A204.1 (cell line): ENCODE measurements around the gene PIKFYVE.
"Not testable (repeated sequence)": the region's sequence is repeated elsewhere in the genome, so short reads cannot be mapped to it uniquely, and the experiment has no call there.

Experiments
- FAIRE-seq: peaks from 2 replicates; lab custom pipeline; 2012; peaks lifted over from hg19 to GRCh38; lab: Jason Lieb, UNC

The PIKFYVE gene

DNA sequence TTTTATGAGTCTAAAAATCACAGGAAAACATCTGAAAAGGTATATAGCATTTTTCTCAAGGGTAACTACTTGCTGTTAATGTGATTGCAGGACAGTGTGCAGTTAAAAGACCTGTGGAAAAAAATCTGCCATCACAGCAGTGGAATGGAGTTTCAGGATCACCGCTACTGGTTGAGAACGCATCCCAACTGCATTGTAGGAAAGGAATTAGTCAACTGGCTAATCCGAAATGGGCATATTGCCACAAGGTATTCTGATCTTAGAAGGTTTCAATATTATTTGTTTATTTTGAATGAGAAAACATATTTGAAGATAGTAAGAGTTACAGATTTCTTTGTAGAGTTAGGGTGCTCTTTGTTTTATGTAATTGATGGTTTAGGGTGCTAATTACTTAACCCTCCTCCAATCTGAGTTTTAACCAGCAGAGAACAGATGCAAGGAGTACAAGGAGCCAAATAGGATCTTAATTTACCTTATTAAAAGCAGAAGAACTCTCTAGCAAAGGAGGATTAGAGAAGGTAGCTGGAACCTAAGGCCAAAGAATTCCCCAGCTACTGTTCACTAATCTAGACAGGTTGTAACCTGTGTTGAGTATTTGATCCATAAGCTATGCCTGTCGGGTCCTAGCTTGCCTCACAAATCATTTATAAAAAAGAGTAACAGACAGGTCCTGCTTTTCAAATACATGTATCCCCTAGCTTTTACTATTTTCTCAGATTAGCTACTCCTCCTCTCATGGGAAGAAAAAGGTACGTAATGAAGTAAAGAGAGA lies 35.0 kb downstream of the PIKFYVE start:
- no peak for FAIRE-seq

DNA sequence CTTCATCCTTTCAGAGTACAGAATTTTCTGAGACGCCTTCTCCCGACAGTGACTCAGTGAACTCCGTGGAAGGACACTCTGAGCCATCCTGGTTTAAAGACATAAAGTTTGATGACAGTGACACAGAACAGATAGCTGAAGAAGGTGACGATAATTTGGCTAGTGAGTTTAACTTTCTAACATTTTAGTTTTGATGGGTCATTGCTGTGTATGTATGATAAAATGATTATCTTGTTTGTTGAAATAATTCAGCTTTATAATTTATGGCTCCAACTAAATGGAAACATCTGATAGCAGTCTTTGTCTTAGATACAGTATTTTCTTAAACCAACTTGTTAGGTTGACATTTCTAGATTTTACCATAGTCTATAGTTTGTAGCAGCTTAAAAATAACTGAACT lies 38.1 kb downstream of the PIKFYVE start:
- no peak for FAIRE-seq

DNA sequence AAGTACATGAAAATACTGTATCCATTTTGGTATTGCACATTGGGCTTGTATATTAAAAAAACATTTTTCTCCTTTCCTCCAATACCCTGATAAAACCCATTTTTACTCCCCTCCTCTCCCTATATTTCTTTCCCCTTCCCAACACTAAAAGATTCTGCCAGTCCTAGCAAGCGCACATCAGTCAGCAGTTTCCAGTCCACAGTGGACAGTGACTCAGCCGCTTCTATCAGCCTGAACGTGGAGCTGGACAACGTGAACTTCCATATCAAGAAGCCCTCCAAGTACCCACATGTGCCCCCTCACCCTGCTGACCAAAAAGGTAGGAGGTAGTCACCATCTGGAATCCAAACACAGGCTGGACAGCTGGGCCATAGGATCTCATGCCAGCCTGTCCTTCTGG lies 38.6 kb downstream of the PIKFYVE start:
- FAIRE-seq: no peak

DNA sequence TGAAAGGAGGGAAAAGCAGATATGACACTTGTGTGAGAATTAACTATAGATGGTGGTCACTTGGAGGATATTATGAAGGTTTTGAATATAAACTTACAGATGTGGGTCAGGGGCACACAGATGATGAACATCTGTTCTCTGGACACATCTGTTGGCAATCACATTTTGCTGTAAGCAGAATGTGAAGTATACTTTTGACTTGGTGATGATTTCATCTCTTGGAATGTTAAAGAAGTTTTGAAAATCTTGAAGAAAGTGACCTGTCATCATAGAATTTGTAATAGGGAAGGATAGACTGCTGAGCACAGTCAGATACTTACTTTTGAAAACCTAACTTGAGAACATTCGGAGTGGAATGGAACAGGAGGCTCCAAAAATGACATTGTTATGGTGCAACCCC lies 40.2 kb downstream of the PIKFYVE start:
- no peak for FAIRE-seq

DNA sequence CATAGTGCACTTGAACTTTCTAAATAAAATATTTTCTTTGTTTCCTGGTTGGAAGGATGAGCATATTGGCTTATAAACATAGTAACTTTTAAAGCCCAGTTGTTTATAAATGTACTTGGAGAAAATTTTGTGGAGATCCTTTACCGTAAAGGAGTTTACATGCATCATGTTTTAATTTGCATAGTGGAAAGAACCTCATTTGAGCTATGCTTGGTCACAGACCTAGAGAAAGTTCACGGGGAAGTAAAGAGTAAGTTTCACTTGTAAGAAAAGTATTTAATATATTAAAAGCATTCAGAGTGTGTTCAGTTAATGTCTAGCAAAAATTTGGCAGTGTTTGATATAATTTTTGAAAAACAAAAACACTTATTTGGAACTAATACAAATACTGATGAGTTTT lies 45.3 kb downstream of the PIKFYVE start:
- peak; percentile 14 for FAIRE-seq

DNA sequence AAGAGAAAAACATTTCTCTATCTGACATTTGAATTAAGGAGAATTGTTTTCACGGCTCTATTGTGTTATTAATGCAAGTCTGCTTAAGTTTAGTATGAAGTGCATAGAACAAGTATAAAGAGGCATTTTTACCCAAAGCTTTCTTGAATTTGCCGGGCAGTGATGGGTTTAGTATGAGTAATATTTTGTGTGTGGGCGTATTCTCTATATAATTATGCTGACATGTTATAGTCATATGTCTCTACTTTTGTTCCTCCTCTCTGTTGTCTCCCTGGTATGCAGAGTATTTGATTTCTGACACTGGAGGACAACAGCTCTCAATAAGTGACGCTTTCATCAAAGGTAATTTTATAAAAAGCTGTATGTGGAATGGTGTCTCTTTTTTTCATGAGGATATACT lies 45.9 kb downstream of the PIKFYVE start:
- FAIRE-seq: no peak

DNA sequence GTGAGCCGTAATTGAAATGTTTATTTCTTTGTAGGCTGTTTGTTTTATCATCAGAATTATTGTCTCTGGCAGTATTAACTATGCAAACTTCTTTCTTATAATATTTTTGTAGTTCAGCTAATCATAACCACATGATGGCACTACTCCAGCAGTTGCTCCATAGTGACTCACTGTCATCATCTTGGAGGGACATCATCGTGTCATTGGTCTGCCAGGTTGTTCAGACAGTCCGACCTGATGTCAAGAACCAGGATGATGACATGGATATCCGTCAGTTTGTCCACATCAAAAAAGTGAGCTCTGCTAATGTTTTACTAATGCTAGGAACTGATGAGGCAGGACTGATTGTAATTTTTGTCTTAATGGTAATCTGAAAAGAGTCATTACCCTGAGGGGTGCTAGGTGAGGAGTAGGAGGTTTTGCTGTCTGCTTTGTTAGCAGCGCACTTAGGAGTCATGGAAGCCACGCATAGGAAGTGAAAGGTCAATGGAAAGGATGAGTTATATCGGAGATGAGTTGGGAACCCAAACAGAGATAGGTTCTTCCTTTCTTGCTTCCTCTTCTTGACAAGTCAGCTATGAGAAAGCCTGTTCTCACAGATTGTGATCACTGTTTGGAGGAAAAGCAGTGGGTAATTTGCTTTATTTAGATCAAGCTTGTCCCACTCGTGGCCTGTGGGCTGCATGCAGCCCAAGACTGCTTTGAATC lies 49.2 kb downstream of the PIKFYVE start:
- no peak for FAIRE-seq

DNA sequence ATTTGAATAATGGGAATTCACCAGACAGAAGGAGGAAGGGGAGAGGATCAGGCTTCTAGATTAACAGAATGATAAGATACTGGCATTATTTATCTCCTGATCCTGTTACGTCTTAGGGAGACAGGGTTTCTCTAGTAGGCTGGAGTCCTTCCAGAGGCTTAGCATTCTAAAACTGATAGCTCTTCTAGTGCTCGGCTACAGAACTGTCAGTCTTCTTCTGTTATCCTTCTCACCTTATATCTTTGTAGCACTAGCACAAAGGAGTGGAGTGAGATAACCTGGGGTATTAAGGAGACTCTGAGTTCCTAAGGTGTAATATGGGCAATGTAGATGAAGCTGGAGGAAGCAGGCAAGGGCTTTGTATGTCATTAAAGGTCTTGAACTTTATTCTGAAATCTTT lies 52.1 kb downstream of the PIKFYVE start:
- FAIRE-seq: no peak

DNA sequence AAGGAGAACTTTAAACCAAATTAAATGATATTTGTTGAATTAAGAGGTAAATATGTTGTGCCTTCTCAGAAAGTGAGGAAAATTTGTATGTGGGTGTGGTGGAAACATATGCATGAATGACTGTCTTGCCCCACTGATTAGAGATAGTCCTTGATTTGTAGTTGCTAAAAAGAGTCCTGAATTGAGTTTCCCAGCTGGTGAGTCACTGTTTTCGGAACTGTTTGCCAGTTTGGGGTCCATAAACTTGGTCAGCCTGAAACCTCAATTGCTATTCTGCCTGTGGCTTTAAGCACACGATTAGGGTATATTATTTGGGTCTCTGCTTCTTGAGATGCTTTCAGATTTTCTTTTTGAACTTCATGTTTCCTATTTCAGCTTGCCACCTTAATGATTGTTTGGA lies 53.3 kb downstream of the PIKFYVE start:
- no peak for FAIRE-seq

DNA sequence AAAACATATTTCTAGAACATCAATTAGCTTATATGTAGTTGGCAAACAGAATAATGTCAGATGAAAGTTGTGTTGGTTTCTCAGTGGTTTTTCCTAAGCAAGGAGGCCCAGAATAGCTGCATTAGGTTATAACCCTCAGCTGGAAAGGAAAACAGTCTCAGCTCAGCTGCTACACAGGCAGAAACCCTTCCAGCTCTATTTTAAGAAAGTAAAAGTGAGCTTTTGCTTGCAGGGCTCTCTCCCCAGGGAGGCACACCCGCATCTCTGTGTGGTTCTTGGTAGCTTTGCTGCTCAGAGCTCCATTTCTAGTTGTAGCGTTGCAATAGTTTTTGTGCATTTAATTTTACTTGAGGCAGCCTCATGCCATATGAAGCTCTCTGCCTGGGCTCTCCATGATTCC lies 54.6 kb downstream of the PIKFYVE start:
- no peak for FAIRE-seq

DNA sequence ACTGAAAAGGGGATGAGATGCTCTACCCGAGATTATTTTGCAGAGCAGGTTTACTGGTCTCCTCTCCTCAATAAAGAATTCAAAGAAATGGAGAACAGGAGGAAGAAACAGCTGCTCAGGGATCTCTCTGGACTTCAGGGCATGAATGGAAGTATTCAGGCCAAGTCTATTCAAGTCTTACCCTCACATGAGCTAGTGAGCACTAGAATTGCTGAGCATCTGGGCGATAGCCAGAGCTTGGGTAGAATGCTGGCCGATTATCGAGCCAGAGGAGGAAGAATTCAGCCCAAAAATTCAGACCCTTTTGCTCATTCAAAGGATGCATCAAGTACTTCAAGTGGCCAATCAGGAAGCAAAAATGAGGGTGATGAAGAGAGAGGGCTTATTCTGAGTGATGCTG lies 60.0 kb downstream of the PIKFYVE start:
- no peak for FAIRE-seq

DNA sequence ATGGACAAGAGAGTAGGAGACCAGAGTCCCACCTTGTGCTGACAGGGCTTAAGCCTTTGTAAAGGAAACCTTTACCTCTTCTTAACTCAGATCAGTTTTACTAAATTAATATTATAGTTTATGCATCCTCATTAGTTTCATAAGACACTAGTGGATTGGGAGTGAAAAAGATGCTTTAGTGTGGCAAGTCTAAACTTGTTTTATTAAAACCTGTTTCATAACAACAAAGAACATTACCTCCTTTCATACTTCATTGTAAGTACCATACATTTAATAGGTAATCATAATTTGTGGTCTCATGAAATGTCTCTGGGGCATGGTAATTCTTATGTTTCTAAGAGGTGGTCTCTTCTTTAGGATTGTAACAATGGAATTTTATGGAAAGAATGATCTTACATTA lies 63.4 kb downstream of the PIKFYVE start:
- FAIRE-seq: no peak

DNA sequence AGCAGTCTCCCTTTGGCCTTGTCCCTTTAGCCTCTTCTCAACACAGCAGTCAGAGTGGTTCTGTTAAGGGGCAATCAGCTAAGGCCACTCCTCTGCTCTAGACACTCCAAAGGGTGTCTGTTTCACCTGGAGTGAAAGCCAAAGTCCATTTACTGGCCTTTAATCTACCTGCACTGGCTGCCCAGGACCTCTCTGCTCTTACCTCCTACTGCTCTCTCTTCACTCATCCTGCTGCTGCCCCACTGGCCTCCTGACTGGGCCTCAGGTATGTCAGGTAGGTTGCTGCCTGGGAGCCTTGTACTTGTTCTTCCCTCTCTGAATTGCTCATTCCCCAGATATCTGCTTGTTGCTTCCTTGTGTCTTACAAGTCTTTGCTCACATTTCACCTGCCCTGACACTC lies 68.2 kb downstream of the PIKFYVE start:
- no peak for FAIRE-seq

DNA sequence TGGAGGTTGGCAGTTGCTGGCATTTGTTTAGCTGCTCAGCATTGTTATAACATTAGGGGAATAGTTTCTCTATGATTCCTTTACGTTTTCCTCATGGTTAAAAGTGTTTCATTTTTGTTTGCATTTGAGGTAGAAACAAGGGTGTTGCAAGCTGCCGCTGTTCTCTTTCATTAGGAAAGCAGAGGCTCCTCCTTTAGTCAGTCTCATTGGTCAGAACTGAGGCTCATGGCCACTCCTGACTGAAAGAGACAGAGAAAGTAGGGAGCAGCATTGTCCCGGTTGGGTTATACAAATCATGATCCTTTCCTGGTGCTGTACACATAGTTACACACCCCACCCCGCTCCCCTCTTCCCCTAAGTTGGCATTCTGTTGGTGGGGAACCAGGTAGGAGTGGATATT lies 80.7 kb downstream of the PIKFYVE start:
- FAIRE-seq: no peak

DNA sequence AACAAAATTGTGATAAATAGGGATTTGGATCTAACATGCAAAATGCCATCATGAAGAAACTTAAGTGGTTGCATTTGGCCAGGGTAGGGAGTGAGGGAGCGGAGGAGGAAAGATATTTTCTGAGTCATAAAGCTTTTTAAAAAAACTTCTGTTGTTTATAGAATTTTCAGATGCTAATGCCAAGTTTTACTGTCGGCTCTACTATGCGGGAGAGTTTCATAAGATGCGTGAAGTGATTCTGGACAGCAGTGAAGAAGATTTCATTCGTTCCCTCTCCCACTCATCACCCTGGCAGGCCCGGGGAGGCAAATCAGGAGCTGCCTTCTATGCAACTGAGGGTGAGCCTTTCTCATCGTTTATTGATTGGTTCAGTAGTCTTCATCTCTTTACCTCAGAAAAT lies 84.6 kb downstream of the PIKFYVE start:
- no peak for FAIRE-seq

DNA sequence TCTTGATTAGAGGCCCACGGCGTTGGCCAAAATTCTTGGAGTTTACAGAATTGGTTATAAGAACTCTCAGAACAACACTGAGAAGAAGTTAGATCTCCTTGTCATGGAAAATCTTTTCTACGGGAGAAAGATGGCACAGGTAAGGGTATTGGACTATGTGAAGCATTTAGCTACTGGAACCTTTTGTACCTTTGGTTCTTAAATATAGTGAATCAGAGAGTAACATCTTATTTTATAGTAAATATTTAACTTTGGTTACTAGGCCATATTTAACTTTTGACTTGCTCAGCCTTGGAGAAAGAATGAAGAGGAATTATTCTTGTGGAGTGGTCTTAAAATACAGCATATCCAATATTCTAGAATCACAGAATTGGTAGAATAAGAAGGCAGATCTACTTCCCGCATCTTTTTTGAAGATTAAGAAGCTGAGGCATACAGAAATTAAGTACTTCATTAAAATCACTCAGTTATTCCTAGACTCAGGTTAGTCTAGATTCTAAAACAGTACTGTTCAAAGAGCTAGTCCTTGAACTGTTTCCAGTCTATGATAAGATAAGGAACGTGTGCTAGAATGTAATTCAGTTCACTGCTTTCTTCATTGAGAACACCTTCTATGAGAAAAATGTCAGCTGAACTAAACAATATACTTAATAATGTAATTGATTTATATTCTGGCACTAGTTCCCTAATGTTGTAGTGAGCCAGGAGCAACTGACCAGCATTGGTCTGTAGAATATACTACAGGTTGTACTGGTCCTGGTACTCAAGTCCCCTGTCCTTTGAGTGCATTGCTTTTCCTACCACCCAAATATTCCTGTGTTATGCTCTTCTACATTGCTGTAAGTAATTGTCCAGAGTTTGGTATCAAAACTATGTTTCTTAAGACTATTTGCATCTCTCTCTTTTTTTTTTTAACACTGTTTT lies 86.9 kb downstream of the PIKFYVE start:
- FAIRE-seq: no peak

DNA sequence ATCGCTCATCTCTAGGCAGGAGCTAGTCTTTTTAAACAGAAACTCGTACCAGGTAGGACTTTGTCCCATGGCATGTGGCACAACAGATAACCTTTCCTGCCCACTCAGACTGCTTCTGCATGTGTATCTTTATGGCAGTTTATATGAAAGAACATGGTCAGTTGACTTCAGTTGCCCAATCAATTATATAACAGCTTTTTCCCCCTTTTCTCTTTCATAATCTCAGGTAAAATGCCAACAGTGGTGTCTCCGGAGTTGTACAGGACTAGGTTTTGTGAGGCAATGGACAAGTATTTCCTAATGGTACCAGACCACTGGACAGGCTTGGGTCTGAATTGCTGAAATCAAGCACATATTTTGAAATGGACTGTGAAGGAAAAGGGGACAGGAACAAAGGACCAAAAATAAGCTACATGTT lies 88.9 kb downstream of the PIKFYVE start:
- no peak for FAIRE-seq

DNA sequence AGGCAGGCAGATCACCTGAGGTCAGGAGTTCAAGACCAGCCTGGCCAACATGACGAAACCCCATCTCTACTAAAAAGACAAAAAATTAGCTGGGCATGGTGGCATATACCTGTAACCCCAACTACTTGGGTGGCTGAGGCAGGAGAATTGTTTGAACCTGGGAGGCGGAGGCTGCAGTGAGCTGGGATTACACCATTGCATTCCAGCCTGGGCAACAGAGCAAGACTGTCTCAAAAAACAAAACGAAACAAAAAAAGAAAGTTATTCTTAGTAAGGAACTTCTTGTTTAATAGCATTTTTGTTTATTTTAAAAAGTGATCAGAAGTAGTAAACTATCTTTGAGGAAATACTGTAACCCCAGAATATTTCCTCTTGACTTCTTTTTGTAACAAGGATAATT lies 90.4 kb downstream of the PIKFYVE start:
- not testable (repeated sequence) for FAIRE-seq

DNA sequence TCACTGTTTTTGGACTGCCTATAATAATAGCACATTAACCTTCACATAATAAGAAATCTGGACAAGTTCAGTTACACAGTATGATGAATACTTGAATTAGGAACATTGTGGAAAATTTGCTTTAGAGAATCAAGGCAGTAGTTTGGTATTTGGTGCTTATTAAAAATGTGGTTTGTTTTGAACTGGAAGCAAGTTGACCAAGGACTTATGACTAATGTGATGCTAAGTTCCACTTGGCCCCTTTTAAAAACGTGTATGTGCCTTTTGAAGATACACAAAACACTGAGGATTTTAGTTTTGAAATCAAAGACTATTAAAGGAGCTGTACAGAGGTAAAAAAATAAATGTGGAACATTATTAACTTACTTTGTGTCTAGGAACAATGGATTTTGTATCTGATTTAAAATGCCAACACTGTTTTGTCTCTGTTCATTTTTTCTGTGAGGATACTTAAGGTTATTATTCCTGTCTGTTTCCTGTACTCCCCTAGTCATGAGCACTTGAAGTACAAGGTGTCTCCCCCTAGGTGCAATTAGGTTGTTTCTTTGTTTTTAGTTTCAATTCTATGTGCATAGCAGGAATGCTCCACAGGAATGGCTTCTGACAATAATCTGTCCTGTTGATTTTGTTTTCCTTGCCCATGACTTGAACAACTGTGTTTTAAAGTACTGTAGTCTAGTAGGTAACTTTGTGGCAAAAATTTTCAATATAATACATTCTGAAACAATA lies 91.0 kb downstream of the PIKFYVE start:
- no peak for FAIRE-seq

DNA sequence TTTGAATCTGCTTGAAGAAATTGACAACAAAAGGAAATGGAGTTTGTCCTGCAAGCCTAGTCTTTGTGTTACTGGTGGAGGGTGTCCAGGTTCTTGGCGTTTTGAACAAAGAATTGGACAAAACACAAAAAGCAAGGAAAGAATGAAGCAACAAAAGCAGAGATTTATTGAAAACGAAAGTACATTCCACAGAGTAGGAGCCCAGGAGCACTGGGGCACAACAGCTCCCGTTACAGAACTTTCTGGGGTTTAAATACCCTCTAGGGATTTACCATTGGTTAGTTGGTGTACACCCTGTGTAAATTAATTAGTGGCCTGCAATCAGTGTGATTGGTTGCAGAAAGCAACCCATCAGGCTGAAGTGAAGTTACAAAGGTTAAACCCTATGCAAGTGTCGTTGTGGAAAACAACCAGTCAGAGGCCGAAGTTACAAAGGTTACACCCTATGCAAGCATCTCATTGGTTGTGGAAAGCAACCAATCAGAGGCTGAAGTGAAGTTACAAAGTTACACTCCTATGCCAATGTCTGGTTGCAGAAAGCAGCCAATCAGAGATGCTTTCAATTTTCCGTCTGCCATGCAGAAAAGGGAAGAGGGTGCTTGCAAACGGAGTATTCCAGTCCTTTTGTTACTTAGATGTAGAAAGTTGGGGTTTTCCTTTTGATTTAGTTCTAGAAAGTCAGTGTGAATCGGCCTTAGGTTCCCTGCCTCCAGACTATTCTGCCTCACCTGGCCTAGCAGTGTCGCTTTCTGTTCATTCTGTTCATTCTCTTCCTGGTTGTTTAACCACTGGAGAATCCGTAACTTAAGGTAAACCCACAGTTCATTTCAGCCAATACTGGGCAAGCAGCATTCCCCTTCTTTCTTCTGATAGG lies 92.9 kb downstream of the PIKFYVE start:
- no peak for FAIRE-seq

DNA sequence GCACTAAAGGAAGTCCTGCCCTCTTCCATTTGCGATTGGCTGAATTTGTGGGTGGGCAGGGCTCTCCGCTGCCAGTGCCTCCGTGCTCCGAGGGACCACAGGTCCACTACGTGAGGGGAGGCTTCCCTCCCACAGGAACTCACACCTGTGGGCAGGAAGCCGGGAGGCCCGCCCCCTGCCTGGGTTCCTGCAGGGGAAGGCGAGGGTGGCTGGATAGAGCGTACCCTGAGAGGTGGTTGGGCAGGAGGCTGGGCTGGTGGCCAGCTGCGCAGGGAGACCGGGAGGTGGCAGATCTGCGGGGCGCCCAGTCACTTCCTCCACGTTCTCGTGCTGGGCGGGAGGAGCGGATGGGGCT lies 93.6 kb downstream of the PIKFYVE start:
- no peak for FAIRE-seq
